Liver (tissue), 9 donors: ENCODE results near the gene SBF2. TPM values are rescaled to one million over a fixed set of nuclear protein-coding genes. Genes with fewer than 3 reads are reported as not detected.

Source experiments
- DNase-seq: peaks from one replicate; pipeline ENCODE4 v3.0.0-alpha.2; 2017; ENCODE audit warnings: low spot score
- H3K27ac ChIP-seq, 2 donors: one replicate each; pipeline ENCODE4 v1.7.0; 2013; ENCODE audit warnings: inconsistent platforms in 2 of 2, low read length in 2 of 2, control low read depth in 1 of 2, low read depth in 1 of 2, mild to moderate bottlenecking in 1 of 2
- H3K27me3 ChIP-seq, 4 donors: one replicate each; pipeline versions ENCODE4 v1.6.1 to v1.7.0; 2013; ENCODE audit warnings: low read length in 3 of 4, inconsistent platforms in 1 of 4, mild to moderate bottlenecking in 1 of 4, moderate library complexity in 1 of 4; ENCODE audit not compliant: control insufficient read depth in 4 of 4, insufficient read depth in 4 of 4
- H3K36me3 ChIP-seq, 4 donors: one replicate each; pipeline versions ENCODE4 v1.6.1 to v1.7.0; 2013; ENCODE audit warnings: low read length in 3 of 4, mild to moderate bottlenecking in 3 of 4, low read depth in 1 of 4, moderate library complexity in 1 of 4; ENCODE audit not compliant: control insufficient read depth in 4 of 4, insufficient read depth in 3 of 4
- H3K4me1 ChIP-seq, 4 donors: one replicate each; pipeline versions ENCODE4 v1.6.1 to v1.7.0; 2013; ENCODE audit warnings: low read length in 3 of 4, mild to moderate bottlenecking in 3 of 4, moderate library complexity in 1 of 4; ENCODE audit not compliant: control insufficient read depth in 4 of 4, insufficient read depth in 4 of 4
- H3K4me3 ChIP-seq, 3 donors: one replicate each; pipeline versions ENCODE4 v1.6.1 to v1.7.0; 2013; ENCODE audit warnings: low read length in 3 of 3, control low read depth in 1 of 3, low read depth in 1 of 3, mild to moderate bottlenecking in 1 of 3
- H3K9ac ChIP-seq, 2 donors: one replicate each; pipeline ENCODE4 v1.7.0; 2013; ENCODE audit warnings: low read length in 2 of 2, mild to moderate bottlenecking in 2 of 2, moderate library complexity in 2 of 2, control low read depth in 1 of 2, low read depth in 1 of 2
- H3K9me3 ChIP-seq, 4 donors: one replicate each; pipeline versions ENCODE4 v1.6.1 to v1.7.0; 2013; ENCODE audit warnings: low read length in 3 of 4; ENCODE audit not compliant: control insufficient read depth in 4 of 4
- ATF3 ChIP-seq: IDR thresholded peaks from 2 replicates; pipeline ENCODE4 v1.6.1; 2016; ENCODE audit warnings: antibody characterized with exemption
- CTCF ChIP-seq: fragments of 150-350 bp; IDR thresholded peaks from 2 replicates; pipeline ENCODE4 v1.5.1; 2017; ENCODE audit warnings: improper control_type of control experiment, low read depth, low read length; ENCODE audit not compliant: missing input control
- FOXA1 ChIP-seq: IDR thresholded peaks from 2 replicates; pipeline ENCODE4 v1.6.1; 2016; ENCODE audit warnings: antibody characterized with exemption
- FOXA2 ChIP-seq: IDR thresholded peaks from 2 replicates; pipeline ENCODE4 v1.6.1; 2016; ENCODE audit warnings: antibody characterized with exemption
- GABPA ChIP-seq, 2 donors: IDR thresholded peaks in 1 of 2; conservative IDR thresholded peaks in 1 of 2; 2 replicates each; pipeline ENCODE4 v1.6.1; 2016; ENCODE audit warnings: antibody characterized with exemption in 2 of 2, mild to moderate bottlenecking in 1 of 2, moderate library complexity in 1 of 2
- HNF4A ChIP-seq, 2 donors: conservative IDR thresholded peaks; 2 replicates each; pipeline ENCODE4 v1.6.1; 2016; ENCODE audit warnings: antibody characterized with exemption in 2 of 2, mild to moderate bottlenecking in 2 of 2
- HNF4G ChIP-seq: IDR thresholded peaks from 2 replicates; pipeline ENCODE4 v1.6.1; 2016; ENCODE audit warnings: antibody characterized with exemption
- JUND ChIP-seq, 2 donors: IDR thresholded peaks; 2 replicates each; pipeline ENCODE4 v1.6.1; 2016; ENCODE audit warnings: antibody characterized with exemption in 2 of 2
- NR2F2 ChIP-seq: IDR thresholded peaks from 2 replicates; pipeline ENCODE4 v1.6.1; 2016; ENCODE audit warnings: antibody characterized with exemption
- RAD21 ChIP-seq, 2 donors: IDR thresholded peaks; 2 replicates each; pipeline ENCODE4 v1.6.1; 2016; ENCODE audit warnings: antibody characterized with exemption in 2 of 2, mild to moderate bottlenecking in 2 of 2
- REST ChIP-seq: IDR thresholded peaks from 2 replicates; pipeline ENCODE4 v1.6.1; 2016; ENCODE audit warnings: antibody characterized with exemption, mild to moderate bottlenecking
- RXRA ChIP-seq, 2 donors: IDR thresholded peaks; 2 replicates each; pipeline ENCODE4 v1.6.1; 2017 to 2018; ENCODE audit warnings: antibody characterized with exemption in 2 of 2, mild to moderate bottlenecking in 1 of 2
- YY1 ChIP-seq: IDR thresholded peaks from 2 replicates; pipeline ENCODE4 v1.6.1; 2016; ENCODE audit warnings: antibody characterized with exemption, mild to moderate bottlenecking
- WGBS: extraction: QIAGEN DNeasy Blood & Tissue Kit; methylation state at CpG from one replicate; pipeline ENCODE4 v1.1.7; 2013; 5-methylcytosine and 5-hydroxymethylcytosine counted together
- polyA plus RNA-seq, 2 donors: library from polyadenylated mRNA; stranded (reverse) in 1 of 2; unstranded in 1 of 2; fragments of 200-250 nt in 1 of 2; fragments of >200 nt in 1 of 2; fragmentation: Nextera tagmentation in 1 of 2; extraction: Ambion mirVana in 1 of 2; gene quantifications; one replicate each; pipeline versions ENCODE4 v1.2.1 to v1.2.3, GENCODE V29; 2013 to 2015
- total RNA-seq, 2 donors: library from RNA; depleted of rRNA; stranded (reverse); fragments of >200 nt; gene quantifications; one replicate each; pipeline ENCODE4 v1.2.3, GENCODE V29; 2014
- TF ChIP-seq, protein P1 (sequence below): IDR thresholded peaks from 2 replicates; pipeline ENCODE4 v1.6.1; 2016; ENCODE audit warnings: antibody characterized with exemption
- TF ChIP-seq, protein P2 (sequence below): IDR thresholded peaks from 2 replicates; pipeline ENCODE4 v1.6.1; 2016; ENCODE audit warnings: antibody characterized with exemption
- donor health status: healthy.
- donor health status: healthy.
- donor health status: healthy.
- donor health status: healthy.
- donor health status: healthy.

SBF2 gene
- total and polyA plus RNA-seq, 4 donors = 7.5 to 31.3 (median 14.7) TPM

DNA sequence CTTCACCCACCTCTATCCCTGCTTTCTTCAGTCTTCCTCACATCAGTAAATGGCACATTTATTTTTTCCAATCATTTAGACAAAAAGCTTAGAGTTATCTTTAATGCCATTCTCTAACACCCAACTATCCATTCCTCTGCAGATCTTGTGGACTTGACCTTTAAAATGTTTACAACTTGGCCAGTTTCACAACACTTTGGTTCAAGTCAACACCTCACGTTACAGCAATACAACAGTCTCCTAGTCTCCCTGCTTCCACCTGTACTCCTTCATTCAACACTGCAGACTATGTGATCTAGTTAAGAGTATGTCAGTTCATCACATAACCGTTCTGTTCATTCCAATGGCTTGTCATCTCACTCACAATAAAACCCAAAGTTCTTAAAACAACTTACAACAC lies 325.0 kb downstream of the SBF2 start:
- Histone ChIP-seq H3K27ac (no peak overlapping the region), H3K9me3 (no peaks in the 10 kb centered on the region), H3K36me3 (peaks cover under 1 to 4% (median 2%) of the 10 kb centered on the region in 4 donors), H3K27me3 (no peaks in the 10 kb centered on the region), H3K9ac (no peak overlapping the region), H3K4me3 (no peak overlapping the region), H3K4me1 (peaks cover 0 to 4% (median under 1%) of the 10 kb centered on the region in 4 donors)
- DNase-seq = no peak
- 64% methylated on average over 2 of the region's 2 CpGs for WGBS
- no peak for TF ChIP-seq GABPA (IDR thresholded peaks at IDR 0.05 in 1 of 2, conservative IDR thresholded peaks at IDR 0.05 in 1 of 2)

DNA sequence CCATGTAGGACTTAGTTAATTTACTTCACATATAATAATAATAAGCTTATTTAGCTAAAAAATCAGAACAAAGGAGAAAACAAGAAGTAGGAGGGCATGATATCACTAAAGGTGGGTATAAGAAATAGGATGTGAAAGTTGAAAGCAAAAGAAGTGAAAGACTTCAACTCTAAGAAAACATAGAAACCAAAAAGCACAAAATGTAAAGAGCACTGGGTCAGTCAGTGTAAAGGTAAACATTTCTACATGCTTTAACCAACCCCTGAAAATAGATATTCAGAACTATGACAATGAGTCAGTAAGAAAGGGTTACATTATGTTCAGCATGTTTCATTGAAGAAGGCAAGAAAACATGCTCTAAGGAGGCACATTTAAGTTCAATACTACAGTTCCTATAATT lies 331.3 kb downstream of the SBF2 start:
- no peak overlapping the region for H3K4me3 ChIP-seq
- H3K36me3 ChIP-seq = peaks cover 0 to 10% (median 6%) of the 10 kb centered on the region in 4 donors
- no peaks in the 10 kb centered on the region for H3K27me3 ChIP-seq
- H3K9ac ChIP-seq = no peak overlapping the region
- H3K27ac ChIP-seq = no peak overlapping the region
- DNase-seq = no peak
- H3K4me1 ChIP-seq = no peaks in the 10 kb centered on the region
- no peak for TF ChIP-seq JUND (IDR thresholded peaks at IDR 0.05)
- TF ChIP-seq, protein P1, sequence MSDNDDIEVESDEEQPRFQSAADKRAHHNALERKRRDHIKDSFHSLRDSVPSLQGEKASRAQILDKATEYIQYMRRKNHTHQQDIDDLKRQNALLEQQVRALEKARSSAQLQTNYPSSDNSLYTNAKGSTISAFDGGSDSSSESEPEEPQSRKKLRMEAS = no peak
- no peak for TF ChIP-seq REST
- TF ChIP-seq FOXA1 = no peak
- TF ChIP-seq HNF4A (conservative IDR thresholded peaks at IDR 0.05) = no peak
- no peaks in the 10 kb centered on the region for H3K9me3 ChIP-seq

DNA sequence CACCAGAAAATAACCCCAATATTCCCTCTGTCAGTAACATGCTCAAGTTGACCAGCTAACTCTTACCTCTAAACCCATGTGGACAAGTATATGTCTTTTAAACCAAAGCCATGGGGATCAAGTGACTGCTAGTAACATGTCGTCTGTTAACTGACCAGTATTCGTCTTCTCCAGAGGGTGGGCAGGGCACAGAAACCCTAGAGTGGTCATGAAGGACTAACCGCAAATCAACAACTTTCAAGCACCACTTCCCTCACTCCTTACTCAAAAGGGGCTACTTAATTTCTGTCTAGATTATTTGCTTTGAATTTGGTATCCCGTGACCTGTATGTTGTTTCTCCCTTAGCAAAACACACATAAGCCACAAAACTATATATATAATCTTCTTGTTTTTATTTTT lies 336.9 kb downstream of the SBF2 start:
- no peak for DNase-seq
- TF ChIP-seq JUND (IDR thresholded peaks at IDR 0.05) = no peak
- TF ChIP-seq HNF4A (conservative IDR thresholded peaks at IDR 0.05) = no peak
- no peak for TF ChIP-seq ATF3
- TF ChIP-seq, protein P2, sequence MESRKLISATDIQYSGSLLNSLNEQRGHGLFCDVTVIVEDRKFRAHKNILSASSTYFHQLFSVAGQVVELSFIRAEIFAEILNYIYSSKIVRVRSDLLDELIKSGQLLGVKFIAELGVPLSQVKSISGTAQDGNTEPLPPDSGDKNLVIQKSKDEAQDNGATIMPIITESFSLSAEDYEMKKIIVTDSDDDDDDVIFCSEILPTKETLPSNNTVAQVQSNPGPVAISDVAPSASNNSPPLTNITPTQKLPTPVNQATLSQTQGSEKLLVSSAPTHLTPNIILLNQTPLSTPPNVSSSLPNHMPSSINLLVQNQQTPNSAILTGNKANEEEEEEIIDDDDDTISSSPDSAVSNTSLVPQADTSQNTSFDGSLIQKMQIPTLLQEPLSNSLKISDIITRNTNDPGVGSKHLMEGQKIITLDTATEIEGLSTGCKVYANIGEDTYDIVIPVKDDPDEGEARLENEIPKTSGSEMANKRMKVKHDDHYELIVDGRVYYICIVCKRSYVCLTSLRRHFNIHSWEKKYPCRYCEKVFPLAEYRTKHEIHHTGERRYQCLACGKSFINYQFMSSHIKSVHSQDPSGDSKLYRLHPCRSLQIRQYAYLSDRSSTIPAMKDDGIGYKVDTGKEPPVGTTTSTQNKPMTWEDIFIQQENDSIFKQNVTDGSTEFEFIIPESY = no peak
- TF ChIP-seq NR2F2 = no peak
- TF ChIP-seq RAD21 (IDR thresholded peaks at IDR 0.05) = no peak
- TF ChIP-seq RXRA (IDR thresholded peaks at IDR 0.05) = no peak
- TF ChIP-seq YY1 = no peak
- TF ChIP-seq HNF4G = no peak
- TF ChIP-seq REST = no peak
- TF ChIP-seq GABPA (IDR thresholded peaks at IDR 0.05 in 1 of 2, conservative IDR thresholded peaks at IDR 0.05 in 1 of 2) = no peak
- TF ChIP-seq CTCF = no peak
- TF ChIP-seq, protein P1 = no peak
- TF ChIP-seq FOXA2 = no peak
- TF ChIP-seq FOXA1 = no peak
- Histone ChIP-seq H3K36me3 (peaks cover 0 to 10% (median 6%) of the 10 kb centered on the region in 4 donors), H3K27me3 (no peaks in the 10 kb centered on the region), H3K27ac (no peak overlapping the region), H3K9me3 (no peaks in the 10 kb centered on the region), H3K4me1 (no peaks in the 10 kb centered on the region), H3K9ac (no peak overlapping the region), H3K4me3 (no peak overlapping the region)
- 98% methylated on average over 4 of the region's 4 CpGs for WGBS
